ENCODE results near the gene TRPM5. TPM values are rescaled to one million over a fixed set of nuclear protein-coding genes. Genes with fewer than 3 reads are reported as not detected.

Gene TRPM5
- total RNA-seq, 4 donors from 2014 or later, result 1.4 to 7.5 (median 4.3) TPM

DNA sequence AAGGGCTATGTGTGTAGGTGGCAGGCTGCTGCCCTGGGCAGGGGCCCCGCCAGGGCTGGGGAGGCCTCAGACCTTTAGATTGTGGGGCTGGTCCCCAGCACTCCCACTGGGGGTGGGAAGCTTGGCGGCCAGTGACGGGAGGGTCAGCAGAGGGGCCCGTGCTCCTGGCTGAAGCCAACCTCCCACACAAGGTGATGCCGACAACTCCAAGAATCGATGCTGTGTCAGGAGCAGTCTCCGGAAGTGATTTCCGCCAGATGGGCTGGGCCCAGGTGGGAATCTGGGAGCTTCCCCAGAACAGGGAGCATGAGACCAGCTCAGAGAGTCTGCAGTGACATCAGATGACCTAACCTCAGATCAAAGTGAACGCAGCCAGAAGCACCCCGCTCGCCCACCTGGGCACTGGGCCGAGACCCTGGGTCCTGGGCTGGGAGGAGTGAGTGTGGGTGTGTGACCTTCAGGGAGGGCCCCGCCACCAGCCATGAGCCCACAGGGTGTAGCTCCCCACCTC is 7.7 kb downstream of the TRPM5 start:
- no peak overlapping the region for H3K27ac ChIP-seq
- H3K36me3 ChIP-seq, result no peaks in the 10 kb centered on the region
- no peak for DNase-seq
- TF ChIP-seq POLR2AphosphoS5 (IDR thresholded peaks at IDR 0.05), result no peak
- intact Hi-C loops (cut with DNase I; ENCODE audit: low total_unique reads) (no loop called here), in situ Hi-C loops (cut with MboI; ENCODE audit: low pct_ligation_motif_present in 1 of 4, low pct_unique_long_range_greater_than_20kb in 1 of 4, low sequenced_read_pairs in 3 of 4) (loop anchor here in 2 of 4 donors (10.0 to 25.0 kb wide), 3 partner anchors 88 to 458 kb away; partner anchors contain the start of gene CDKN1C (in 1 of the 2))
- no peak overlapping the region for H3K4me3 ChIP-seq
- peaks cover 0 to 11% (median 8%) of the 10 kb centered on the region in 4 donors for H3K4me1 ChIP-seq
- H3K9me3 ChIP-seq, result no peaks in the 10 kb centered on the region
- WGBS, 2 donors (ENCODE audit: low coverage in 1 of 2), result 90% methylated on average over 12 of the region's 13 CpGs; no CpG with 5 or more reads in 1 of the 2 donors
- peaks cover 3% of the 10 kb centered on the region for H3K27me3 ChIP-seq

DNA sequence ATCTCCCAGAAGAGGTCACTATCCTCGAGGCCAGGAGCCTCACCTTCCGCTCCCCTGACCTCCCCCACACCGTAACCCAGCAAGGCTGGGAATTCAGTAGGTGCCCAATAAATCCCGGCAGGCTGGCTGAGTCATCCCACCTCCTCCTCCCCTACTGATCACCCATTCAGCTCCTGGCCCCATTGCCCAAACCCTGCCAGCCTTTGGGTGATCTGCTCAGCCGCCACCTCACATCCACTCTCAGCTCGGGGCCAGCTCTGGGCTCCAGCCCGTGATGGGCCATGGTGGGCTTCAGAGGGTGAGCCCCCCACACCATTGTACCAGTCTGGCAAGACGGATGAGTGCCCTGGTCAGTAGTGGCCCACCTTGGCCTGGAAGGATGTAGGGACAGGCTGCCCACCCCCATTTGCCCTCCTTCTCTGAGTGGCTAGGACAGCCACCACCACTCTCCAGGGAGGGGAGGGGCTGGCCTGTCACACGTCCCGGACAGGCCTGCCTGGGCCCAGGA is 8.2 kb downstream of the TRPM5 start:
- Histone ChIP-seq H3K27me3 (peaks cover 3% of the 10 kb centered on the region), H3K27ac (no peak overlapping the region), H3K9me3 (no peaks in the 10 kb centered on the region), H3K36me3 (no peaks in the 10 kb centered on the region), H3K4me1 (peaks cover 0 to 6% (median 3%) of the 10 kb centered on the region in 4 donors), H3K4me3 (no peak overlapping the region)
- intact Hi-C loops (cut with DNase I; ENCODE audit: low total_unique reads) (no loop called here), in situ Hi-C loops (cut with MboI; ENCODE audit: low pct_ligation_motif_present in 1 of 4, low pct_unique_long_range_greater_than_20kb in 1 of 4, low sequenced_read_pairs in 3 of 4) (loop anchor here in 2 of 4 donors (10.0 to 25.0 kb wide), 3 partner anchors 89 to 459 kb away; partner anchors contain the start of gene CDKN1C (in 1 of the 2))
- WGBS, 2 donors (ENCODE audit: low coverage in 1 of 2), result 72% methylated on average over 10 of the region's 10 CpGs; no CpG with 5 or more reads in 1 of the 2 donors
- DNase-seq, result no peak
- TF ChIP-seq, protein P1, sequence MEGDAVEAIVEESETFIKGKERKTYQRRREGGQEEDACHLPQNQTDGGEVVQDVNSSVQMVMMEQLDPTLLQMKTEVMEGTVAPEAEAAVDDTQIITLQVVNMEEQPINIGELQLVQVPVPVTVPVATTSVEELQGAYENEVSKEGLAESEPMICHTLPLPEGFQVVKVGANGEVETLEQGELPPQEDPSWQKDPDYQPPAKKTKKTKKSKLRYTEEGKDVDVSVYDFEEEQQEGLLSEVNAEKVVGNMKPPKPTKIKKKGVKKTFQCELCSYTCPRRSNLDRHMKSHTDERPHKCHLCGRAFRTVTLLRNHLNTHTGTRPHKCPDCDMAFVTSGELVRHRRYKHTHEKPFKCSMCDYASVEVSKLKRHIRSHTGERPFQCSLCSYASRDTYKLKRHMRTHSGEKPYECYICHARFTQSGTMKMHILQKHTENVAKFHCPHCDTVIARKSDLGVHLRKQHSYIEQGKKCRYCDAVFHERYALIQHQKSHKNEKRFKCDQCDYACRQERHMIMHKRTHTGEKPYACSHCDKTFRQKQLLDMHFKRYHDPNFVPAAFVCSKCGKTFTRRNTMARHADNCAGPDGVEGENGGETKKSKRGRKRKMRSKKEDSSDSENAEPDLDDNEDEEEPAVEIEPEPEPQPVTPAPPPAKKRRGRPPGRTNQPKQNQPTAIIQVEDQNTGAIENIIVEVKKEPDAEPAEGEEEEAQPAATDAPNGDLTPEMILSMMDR (IDR thresholded peaks at IDR 0.05), result no peak
- TF ChIP-seq POLR2AphosphoS5 (IDR thresholded peaks at IDR 0.05) (no peak), POLR2A (IDR thresholded peaks at IDR 0.05) (no peak)

GRCh38 chr11:2435288-2436012 is 8.9 kb downstream of the TRPM5 start:
- H3K4me3 ChIP-seq, result no peak overlapping the region
- H3K27ac ChIP-seq, result no peak overlapping the region
- in situ Hi-C loops (cut with MboI; ENCODE audit: low pct_ligation_motif_present in 1 of 4, low pct_unique_long_range_greater_than_20kb in 1 of 4, low sequenced_read_pairs in 3 of 4), result loop anchor here in 2 of 4 donors (10.0 to 25.0 kb wide), 3 partner anchors 89 to 459 kb away; partner anchors contain the start of gene CDKN1C (in 1 of the 2)
- 86 to 88% methylated on average over 6 to 12 of the region's 12 CpGs for WGBS, 2 donors (ENCODE audit: low coverage in 1 of 2)
- H3K36me3 ChIP-seq, result no peaks in the 10 kb centered on the region
- intact Hi-C loops (cut with DNase I; ENCODE audit: low total_unique reads), result no loop called here
- TF ChIP-seq POLR2A (IDR thresholded peaks at IDR 0.05) (no peak), POLR2AphosphoS5 (IDR thresholded peaks at IDR 0.05) (no peak), EP300 (IDR thresholded peaks at IDR 0.05; ENCODE audit: low read depth) (no peak)
- TF ChIP-seq, protein P1 (IDR thresholded peaks at IDR 0.05), result no peak
- peaks cover 3% of the 10 kb centered on the region for H3K27me3 ChIP-seq
- no peak for DNase-seq
- no peaks in the 10 kb centered on the region for H3K4me1 ChIP-seq
- H3K9me3 ChIP-seq, result no peaks in the 10 kb centered on the region

DNA sequence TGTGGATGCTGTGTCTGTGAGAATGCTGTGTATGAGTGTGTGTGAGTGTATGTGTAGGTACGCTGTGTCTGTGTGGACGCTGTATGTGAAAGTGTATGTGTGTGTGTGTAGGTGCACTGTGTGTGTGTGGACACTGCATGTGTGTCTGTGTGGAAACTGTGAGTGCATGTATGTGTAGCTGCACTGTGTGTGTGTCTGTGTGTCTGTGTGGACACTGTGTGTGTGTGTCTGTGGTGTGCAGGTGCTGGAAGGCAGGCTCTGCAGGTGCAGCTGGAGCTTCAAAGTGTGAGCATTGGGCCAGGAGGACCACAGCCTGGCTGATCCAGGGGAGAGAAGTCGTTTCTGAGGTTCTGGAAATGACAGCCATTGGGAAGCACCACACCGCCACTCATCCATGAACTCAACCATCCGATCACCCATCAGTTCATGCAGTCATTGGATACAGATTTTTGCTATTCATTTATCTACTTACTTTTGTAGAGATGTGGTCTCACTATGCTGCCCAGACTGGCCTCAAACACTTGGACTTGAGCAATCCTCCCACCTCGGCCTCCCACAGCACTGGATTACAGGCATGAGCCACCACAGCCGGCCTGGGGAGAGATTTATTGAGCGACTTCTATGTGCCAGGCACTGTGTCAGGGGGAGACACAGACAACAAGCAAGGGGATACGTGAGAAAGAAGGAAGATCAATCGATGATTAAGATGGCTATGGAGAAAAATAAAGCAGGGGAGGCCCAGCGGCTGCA is 9.6 kb downstream of the TRPM5 start:
- DNase-seq, result no peak
- Histone ChIP-seq H3K9me3 (no peaks in the 10 kb centered on the region), H3K4me3 (no peak overlapping the region), H3K4me1 (no peaks in the 10 kb centered on the region), H3K36me3 (no peaks in the 10 kb centered on the region), H3K27me3 (peaks cover 3% of the 10 kb centered on the region), H3K27ac (no peak overlapping the region)
- intact Hi-C loops (cut with DNase I; ENCODE audit: low total_unique reads) (no loop called here), in situ Hi-C loops (cut with MboI; ENCODE audit: low pct_ligation_motif_present in 1 of 4, low pct_unique_long_range_greater_than_20kb in 1 of 4, low sequenced_read_pairs in 3 of 4) (loop anchor here in 2 of 4 donors (10.0 to 25.0 kb wide), 3 partner anchors 90 to 460 kb away; partner anchors contain the start of gene CDKN1C (in 1 of the 2))
- TF ChIP-seq POLR2AphosphoS5 (IDR thresholded peaks at IDR 0.05) (no peak), POLR2A (IDR thresholded peaks at IDR 0.05) (no peak), EP300 (IDR thresholded peaks at IDR 0.05; ENCODE audit: low read depth) (no peak)
- TF ChIP-seq, protein P1 (IDR thresholded peaks at IDR 0.05), result no peak
- WGBS, 2 donors (ENCODE audit: low coverage in 1 of 2), result 85 to 90% methylated on average over 5 to 11 of the region's 11 CpGs

Data from transverse colon (tissue), 4 donors.